Embryonic facial prominence (tissue), 1 donor: ENCODE data around the gene SRGAP3.
"Not testable (repeated sequence)": the region's sequence is repeated elsewhere in the genome, so short reads cannot be mapped to it uniquely, and the experiment has no call there.

Experiments
- DNase-seq: peaks from one replicate; pipeline ENCODE4 v3.0.0-alpha.2; 2016; ENCODE audit errors: extremely low spot score

The SRGAP3 gene

DNA sequence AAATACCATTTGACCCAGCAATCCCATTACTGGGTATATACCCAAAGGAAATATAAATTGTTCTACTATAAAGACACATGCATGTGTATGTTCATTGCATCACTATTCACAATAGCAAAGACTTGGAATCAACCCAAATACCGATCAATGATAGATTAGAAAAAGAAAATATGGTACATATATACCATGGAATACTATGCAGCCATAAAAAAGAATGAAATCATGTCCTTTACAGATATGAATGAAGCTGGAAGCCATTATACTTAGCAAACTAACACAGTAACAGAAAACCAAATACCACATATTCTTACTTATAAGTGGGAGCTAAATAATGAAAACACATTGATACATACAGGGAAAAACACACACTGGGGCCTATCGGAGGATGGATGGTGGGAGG, 164.0 kb downstream of the SRGAP3 start:
- DNase-seq, result not testable (repeated sequence)

DNA sequence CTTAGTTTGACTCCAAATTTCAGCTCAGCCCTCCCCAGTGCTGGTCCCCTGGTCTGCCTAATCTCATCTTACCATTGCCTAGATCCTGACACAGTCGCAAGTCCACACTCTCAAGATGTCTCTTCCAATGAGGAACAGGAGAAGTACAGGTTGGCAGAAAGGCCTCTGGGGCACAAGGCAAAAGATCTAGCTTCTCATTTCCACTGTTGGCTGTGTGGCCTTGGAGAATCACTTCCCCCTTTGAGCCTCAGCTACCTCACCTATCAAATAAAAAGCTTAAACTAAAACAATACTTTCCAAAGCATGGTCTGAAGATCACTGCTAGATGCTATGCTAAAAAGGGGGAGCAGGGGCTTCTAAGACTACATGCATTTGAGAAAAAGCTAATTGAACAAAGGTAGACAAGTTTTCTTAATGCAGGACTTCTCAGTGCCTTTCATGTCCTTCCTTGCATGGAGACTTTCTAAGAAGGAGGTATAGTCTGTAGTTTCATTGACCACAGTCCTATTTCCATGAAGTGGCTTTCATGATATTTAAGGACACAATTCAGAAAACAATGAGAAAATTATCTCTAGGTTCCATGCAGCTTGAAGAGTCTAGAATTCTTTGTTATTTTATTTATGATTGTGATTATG, 168.1 kb downstream of the SRGAP3 start:
- no peak for DNase-seq

DNA sequence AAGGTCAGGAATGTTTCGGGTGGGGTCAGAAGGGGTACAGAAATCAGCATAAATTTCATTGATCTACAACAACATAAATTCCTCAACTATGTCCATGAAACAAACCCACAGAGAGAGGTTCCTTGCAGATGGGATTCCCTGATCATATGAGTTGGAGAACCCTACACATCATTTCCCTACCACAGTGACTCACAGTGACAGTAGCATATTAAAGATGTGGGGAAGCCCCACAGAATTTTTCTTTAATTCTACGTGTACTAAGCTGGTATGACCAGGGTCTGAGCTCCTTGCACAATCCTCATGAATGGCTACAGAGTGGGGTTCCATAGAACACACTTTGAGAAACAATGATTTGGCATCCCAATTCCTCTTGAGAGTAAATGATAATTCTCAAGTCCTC, 169.3 kb downstream of the SRGAP3 start:
- DNase-seq, result no peak

DNA sequence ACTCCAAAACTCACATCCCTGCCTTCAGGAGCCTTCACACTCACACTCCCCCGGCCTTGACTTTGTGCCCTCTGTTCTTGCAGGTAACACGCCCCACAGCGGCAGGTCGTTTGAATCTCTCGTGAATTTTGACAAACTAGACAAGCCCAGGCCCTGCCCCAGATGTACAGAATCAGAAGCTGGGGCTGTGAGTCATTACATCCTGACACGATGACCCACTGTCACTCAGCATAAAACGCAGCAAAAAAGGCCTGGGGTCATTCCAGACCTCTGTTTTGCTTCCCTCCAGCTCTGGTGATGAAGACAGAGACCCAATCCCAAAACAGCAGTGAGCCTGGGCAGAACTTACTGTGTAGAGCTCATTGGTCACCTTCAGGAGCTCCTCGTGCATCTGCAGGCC, 169.8 kb downstream of the SRGAP3 start:
- DNase-seq, result no peak

DNA sequence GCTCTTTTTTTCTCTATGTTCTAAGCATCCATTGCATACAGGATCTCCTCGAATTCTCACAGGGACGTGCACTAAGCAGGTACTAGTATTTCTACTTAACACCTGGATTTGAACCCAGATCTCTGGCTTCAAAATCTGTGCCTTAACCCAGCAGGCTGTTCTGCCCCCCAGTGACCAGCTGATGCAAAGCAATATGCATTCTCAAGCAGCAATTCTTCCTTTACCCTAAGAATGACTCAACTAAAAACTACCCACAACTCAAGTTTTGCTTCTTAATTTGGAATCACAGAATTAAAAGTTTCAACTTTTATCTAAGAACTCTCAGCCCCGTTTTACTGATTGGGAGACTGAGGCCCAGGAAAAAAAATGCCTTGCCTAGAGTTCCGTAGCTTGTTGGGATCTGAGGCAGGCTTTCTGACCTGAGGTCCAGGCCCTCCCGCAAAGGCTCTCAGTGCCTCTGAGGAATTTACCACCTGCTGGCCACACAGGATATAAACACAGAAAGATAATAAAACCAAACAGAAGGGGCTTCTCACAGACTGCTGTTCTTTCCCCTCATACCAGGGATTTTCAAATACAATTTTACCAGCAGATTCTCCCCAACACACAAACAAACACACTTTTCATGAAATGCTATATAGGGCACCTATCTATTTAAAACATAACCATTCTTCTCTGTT, 170.7 kb downstream of the SRGAP3 start:
- no peak for DNase-seq

DNA sequence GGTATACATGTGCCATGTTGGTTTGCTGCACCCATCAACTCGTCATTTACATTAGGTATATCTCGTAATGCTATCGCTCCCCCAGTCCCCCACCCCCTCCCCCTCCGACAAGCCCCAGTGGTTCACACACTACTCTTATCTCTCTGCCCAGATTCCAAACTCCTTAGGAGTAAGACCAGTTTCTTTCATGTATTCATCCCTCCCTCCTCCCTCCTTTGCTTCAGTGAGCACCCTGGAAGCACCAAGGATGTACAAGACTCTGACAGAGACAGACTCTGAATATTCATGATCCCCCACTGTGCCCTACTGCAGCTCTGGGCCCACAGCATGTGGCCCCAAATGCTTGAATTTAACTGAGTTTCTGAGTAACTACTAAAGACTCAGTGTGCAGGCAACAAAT, 172.4 kb downstream of the SRGAP3 start:
- DNase-seq, result no peak

DNA sequence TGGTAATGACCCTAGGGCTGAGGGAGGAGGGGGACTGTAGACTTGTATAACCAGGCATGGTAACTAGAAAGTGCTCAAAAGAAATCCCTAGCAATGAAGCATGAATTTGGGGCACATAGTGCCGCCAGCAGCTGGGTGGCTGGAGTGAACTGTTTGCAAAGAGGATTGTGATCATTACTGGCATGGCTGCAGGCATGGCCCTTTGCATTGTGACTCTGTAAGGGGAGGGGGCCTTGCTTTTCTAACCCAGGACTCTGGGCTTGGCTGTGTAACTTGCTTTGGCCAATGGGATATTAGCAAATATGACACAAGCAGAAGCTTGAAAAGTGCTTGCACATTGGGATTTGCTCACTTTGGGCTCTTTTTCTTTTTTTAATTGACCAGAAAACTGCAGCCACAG, 173.7 kb downstream of the SRGAP3 start:
- no peak for DNase-seq

DNA sequence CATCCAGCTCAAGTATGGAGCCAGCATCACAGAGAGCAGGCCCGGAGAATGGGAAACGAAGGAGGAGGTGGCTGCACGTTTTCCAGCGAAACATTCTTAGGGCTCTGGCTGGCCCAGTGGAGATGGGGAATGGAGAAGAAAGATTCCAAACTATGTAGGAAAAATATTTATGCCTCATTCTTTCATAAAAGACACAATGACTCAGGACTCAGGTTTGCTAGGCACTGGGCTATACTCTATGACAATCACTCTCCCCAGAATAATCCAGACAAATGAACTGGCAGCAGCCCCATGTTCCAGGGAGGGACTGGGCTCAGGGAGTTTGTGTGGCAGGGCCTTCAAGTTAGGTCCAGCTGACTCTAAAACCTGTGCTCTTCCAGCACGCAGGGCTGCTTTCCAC, 175.4 kb downstream of the SRGAP3 start:
- DNase-seq, result no peak

DNA sequence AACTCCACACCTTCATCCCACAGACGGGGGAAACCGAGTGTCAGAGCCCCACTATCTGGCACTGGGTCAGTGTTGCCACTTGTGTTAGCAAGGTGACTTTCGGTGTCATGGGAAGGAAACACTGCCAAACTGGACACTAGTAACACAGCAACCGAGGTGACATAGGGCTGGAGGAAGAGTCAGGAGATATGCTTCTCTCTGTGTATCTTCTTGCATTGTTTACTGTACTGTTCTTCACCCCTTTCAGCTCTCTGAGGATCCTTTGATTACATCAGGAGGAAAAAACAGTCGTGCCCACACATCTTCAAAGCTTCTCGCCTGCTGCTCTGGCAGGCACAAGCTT, 176.8 kb downstream of the SRGAP3 start:
- no peak for DNase-seq

DNA sequence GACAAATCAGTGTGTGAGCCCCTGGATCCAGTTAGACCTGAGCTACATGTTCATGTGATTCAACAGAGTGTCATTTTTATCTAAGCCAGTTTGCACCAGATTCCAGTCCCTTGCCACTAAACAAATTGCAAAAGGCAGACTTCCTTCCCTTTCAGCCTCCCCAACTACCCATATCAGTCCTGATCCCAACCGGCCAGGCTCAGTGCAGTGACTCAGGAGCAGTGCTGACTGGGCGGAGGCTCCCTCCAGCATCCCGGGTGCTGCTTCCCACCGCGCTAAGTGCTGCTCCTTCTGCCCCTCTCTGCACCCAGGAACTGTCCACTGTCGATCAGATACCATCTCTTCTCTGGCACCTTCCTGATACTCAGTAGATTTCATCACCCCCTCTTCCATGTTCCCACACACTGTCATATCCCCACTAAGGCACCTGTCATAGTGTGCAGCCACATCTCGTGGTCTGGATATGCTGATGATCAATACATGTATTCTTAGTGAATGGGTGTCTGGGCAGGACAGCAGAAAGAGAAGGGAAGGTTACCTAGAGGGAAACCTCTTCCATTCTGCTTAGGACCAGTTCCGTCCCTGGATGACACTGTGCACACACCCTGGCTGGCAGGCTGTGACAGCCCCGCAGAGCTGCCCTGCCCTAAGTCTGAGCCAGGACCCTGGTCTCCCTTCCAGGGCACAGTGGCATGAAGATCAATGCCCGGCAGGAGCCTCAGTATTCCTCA, 177.3 kb downstream of the SRGAP3 start:
- no peak for DNase-seq

DNA sequence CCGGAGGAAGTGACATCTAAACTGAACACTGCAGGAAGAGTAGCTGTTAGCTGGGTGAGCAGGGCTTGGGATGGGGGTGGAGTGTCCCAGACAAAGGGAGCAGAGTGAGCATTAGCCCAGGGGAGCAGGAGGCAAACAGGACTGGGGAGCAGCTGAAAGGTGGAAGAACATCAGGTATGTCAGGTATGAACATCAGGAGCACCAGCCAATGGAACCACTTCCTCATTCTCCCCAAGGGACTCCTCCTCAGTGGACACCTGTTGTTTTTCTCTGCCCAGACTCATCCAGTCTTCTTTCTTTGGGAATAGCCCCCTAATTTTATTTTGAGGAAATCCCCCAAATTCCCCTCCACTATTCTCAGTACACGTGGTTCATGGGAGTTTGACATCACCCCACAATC, 178.5 kb downstream of the SRGAP3 start:
- DNase-seq, result no peak

DNA sequence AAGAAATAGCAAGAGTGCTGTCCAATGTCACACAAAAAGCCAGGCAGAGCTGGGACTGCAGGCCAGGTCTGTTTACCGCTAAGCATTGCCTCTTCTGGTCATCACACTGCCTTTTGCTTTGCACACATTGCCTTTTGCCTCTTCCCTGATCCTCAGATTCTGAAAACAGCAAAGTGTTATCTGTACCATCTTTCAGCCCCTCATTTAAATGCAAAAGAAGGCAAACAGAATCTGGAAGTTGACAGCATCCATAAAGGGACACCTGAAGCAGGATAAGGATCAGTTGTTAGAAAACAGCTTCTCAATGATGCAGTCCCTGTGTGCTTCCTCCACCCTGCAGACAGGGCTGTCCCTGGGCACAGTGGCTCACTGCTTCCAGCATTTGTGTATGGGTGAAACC, 179.5 kb downstream of the SRGAP3 start:
- DNase-seq, result no peak

DNA sequence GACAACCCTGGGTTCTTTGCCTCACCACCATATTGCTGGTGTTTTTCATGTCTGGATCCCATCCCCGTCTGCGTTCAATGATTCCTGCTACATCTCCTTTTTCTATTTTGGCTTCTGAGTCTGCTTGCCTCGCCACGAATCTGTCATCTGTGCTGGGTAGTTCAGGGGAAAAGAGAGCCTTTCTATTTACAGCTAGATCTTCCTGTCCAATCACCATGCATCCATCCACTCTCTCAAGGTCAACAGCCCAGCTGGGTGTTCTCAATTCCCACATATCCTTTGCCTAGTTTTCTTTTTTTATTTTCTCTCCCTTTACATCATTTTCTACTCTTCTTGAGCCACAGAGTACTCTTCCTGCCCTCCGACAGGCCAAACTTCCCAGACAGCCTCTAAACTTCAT, 181.4 kb downstream of the SRGAP3 start:
- no peak for DNase-seq

DNA sequence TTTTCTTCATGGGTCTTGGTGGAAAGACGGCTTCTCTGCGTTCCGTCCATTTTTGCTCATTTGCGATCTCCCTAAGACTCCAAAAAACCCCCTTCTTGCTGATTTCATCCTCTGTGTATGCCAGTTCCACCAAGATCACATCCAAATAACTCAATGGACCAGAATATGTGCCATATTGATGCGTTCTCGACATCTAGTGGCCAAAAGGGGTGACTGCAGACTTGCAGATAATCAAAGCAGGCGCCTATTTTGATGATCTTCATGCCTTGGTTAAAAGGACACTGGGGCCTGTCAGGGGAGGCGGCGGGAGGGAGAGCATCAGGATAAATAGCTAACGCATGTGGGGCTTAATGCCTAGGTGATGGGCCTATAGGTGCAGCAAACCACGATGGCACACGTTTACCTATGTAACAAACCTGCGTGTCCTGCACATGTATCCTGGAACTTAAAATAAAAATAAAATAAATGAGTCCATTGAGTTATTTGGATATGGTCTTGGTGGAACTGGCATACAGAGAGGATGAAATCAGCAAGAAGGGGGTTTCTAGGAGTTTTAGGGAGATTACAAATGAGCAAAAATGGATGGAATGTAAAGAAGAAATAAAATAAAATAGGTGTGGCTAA, 182.0 kb downstream of the SRGAP3 start:
- DNase-seq, result no peak

DNA sequence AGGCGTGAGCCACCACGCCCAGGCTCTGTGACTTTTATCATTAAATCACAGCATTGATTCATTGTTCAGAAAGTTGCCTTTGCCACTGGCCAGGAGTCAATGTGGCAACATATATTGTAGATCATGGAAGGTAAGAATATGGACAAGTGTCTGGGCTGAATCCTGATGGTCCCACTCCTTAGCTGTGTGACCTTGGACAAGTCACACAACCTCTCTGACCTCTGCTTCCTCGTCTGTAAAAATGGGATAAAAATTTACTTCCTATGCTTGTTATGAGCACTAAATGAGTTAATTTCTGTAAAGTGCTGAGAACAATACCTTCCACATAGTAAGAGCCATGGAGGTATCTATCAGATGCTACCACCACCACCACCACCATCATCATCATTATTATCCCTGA, 182.7 kb downstream of the SRGAP3 start:
- no peak for DNase-seq

DNA sequence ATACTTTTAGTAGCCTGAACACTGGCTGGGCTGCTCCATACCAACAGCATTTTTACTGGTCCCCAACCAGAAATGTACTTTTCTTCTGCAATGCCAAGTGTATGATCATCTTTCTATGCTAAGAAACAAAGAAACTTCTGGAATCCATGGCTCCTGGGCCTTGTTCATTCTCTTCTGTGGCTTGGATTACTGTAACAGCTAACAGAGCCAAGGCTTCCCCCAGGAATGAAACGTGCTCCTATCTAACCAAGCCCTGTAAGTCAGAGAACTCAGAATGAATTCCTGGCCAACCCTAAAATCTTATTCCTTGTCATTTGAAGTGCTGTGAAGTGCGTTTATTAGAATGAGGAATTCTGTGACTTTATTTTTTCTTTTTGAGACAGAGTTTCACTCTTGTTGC, 183.3 kb downstream of the SRGAP3 start:
- no peak for DNase-seq

DNA sequence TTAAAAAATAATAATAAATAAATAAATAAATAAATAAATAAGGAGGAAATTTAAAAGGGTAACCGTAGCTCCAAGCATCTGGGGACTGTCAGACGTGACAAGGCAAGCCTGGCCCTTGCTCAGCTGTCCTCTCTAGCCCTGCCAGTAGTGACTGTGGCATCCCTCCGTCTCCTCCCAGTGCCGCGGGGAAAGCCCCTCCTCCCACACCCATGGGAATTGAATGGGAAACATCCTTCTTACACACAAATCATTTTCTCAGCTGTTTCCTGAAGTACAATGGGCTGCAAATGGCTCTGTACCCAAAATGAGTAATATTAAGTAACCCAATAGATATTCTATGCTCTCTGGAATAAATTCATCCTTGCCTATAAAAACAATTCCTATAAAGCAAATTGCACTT, 184.6 kb downstream of the SRGAP3 start:
- no peak for DNase-seq

DNA sequence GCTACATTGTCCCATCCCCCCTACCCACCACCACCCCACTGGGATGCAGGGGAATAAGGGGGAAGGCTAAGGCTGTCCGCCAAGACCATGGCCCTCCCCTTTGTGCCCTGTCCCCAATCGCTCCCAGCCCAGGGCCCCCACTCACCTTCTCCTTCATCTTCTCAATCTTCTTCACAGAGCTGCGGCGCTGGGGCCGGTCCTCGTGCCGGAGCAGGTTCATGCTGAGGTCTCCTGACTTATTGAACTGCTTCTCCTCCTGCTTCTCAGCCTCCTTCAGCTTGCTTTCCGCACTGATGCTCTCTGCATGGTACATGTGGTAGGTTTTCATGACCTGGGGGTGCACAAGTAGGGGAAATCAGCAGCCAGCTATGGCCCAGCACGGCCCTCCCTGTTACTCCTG, 185.2 kb downstream of the SRGAP3 start:
- DNase-seq, result no peak

DNA sequence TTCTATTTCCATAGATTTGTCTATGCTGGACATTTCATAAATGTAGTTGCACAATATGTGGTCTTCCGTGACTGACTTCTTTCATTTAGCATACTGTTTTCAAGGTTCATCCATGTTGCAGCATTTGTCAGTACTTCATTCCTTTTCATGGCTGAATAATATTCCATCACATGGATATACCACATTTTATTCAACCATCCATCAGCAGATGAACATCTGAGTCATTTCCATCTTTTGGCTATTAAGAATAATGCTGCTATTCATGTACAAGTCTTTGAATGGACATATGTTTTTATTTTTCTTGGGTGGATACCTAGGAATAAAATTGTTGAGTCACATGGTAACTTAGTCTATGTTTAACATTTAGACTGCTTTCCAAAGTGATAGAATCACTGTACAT, 186.9 kb downstream of the SRGAP3 start:
- no peak for DNase-seq

DNA sequence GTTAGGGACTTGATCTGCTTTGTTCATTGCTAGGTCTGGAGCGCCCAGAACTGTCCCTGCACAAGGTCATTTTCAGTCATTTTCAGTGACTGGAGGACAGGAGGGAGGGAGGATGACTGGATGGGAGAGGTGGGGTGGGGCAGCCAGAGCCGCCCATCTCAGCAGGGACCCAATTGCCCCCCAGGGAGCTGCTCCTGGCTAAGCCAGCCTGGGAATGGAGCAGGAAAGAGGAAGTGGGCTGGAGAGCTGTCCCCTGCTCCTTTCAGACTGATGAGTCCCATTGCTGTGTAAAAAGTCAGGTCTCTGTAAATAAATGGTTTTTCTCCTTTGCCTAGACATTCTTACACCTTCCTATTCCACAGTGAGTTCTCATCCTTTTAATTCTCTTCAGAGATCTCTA, 187.8 kb downstream of the SRGAP3 start:
- no peak for DNase-seq

DNA sequence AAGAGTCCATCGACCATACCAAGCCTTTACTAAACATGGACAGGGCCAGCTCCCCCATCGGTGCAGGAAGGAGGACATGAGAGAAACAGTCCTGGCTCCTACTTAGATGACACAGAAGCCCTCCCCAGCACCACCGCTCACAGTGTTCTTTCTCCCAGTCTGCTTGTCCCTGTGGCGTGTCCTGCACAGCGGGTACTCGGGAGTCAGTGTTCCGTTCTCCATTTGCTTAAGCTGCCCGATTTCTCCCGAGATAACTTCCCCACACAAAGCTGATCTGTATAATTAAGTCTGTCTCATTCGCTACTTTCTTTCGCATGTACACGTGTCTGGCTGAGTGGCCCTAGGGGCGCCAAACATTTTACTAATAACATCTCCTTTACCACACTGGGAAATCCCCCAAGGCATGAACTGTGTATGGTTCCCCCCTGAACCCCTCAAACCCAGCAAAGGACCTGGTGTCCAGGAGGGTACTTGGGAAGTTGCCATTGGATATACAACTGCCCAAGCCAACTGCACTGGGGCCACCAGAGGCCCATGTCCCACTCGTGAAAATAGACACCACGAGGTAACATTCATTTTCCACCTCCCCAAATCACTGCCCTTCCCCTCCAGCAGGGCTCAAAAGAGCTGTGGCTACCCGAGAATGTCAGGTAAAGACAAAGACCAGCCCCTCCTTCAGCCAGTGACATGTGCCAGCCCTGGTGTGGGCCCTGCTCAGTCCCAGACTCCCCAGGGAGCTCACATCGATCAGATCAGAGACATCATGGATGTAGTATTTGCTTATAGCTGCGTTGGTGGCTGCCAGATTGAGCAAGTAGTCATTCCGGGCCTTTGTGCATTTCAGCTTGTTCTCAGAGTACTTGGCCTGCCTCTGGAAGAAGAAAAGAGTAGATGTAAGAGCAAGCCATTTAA, 189.7 kb downstream of the SRGAP3 start:
- DNase-seq, result no peak

DNA sequence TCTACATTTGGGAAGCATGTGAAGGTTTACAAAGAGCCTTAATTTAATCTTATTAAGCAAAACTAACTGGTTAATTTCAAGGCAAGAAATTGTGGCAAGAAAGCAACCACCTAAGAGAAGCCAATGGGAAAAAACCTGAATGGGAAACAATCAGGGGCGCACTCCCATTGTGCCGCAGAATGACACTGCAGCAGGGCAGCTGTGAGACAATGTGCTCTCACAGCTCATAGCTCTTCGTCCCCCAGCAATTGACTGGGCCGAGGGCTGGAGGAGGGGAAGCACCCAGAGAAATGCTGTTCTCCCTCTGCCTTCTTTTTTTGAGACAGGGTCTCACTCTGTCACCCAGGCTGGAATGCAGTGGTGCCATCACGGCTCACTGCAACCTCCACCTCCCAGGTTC, 192.9 kb downstream of the SRGAP3 start:
- DNase-seq, result no peak
